Measurements from ENCODE around the gene MMD.

The MMD gene

GRCh38 chr17:55345132-55345531 lies 76.5 kb downstream of the MMD start:
- DNase-seq: no peak

GRCh38 chr17:55344514-55344997 lies 77.1 kb downstream of the MMD start:
- DNase-seq: no peak

GRCh38 chr17:55343900-55344513 lies 77.6 kb downstream of the MMD start:
- no peak for DNase-seq

GRCh38 chr17:55342800-55343585 lies 78.6 kb downstream of the MMD start:
- no peak for DNase-seq
